ENCODE results near the gene N4BP2L2.

N4BP2L2 gene

GRCh38 chr13:32468502-32469142 lies 70.0 kb downstream of the N4BP2L2 start:
- DNase-seq (ENCODE audit: low spot score) = no peak

GRCh38 chr13:32456591-32456990 lies 82.0 kb downstream of the N4BP2L2 start:
- no peak for DNase-seq (ENCODE audit: low spot score)

- DNase-seq (ENCODE audit: low spot score) = no peak
Measured at GRCh38 chr13:32455594-32455903, 83.0 kb downstream of the N4BP2L2 start.

GRCh38 chr13:32454886-32455593 lies 83.6 kb downstream of the N4BP2L2 start:
- DNase-seq (ENCODE audit: low spot score) = no peak

- no peak for DNase-seq (ENCODE audit: low spot score)
Measured at GRCh38 chr13:32453981-32454380, 84.6 kb downstream of the N4BP2L2 start.

GRCh38 chr13:32448972-32449371 lies 89.6 kb downstream of the N4BP2L2 start:
- no peak for DNase-seq (ENCODE audit: low spot score)

GRCh38 chr13:32447894-32448623 lies 90.5 kb downstream of the N4BP2L2 start:
- no peak for DNase-seq (ENCODE audit: low spot score)

GRCh38 chr13:32446773-32447465 lies 91.7 kb downstream of the N4BP2L2 start:
- DNase-seq (ENCODE audit: low spot score) = peak; percentile 11

- no peak for DNase-seq (ENCODE audit: low spot score)
Measured at GRCh38 chr13:32446220-32446619, 92.4 kb downstream of the N4BP2L2 start.

GRCh38 chr13:32445461-32445860 lies 93.1 kb downstream of the N4BP2L2 start:
- no peak for DNase-seq (ENCODE audit: low spot score)

- DNase-seq (ENCODE audit: low spot score) = no peak
Measured at GRCh38 chr13:32443111-32443510, 95.5 kb downstream of the N4BP2L2 start.

- no peak for DNase-seq (ENCODE audit: low spot score)
Measured at GRCh38 chr13:32438871-32439270, 99.7 kb downstream of the N4BP2L2 start.

- DNase-seq (ENCODE audit: low spot score) = no peak
Measured at GRCh38 chr13:32432856-32433255, 105.7 kb downstream of the N4BP2L2 start.

- DNase-seq (ENCODE audit: low spot score) = no peak
Measured at GRCh38 chr13:32431361-32431760, 107.2 kb downstream of the N4BP2L2 start.

GRCh38 chr13:32430018-32430747 lies 108.4 kb downstream of the N4BP2L2 start:
- DNase-seq (ENCODE audit: low spot score) = no peak

GRCh38 chr13:32429433-32429909 lies 109.1 kb downstream of the N4BP2L2 start:
- DNase-seq (ENCODE audit: low spot score) = no peak

GRCh38 chr13:32428581-32429432 lies 109.8 kb downstream of the N4BP2L2 start:
- DNase-seq (ENCODE audit: low spot score) = no peak

- peak; percentile 81 for DNase-seq (ENCODE audit: low spot score)
Measured at GRCh38 chr13:32427852-32428580, 110.6 kb downstream of the N4BP2L2 start, which contains the start of gene N4BP2L1. Gene N4BP2L1, minus strand, starts transcription at chr13:32428130. Its CDS starts 48 bp downstream, at chr13:32428082.

- DNase-seq (ENCODE audit: low spot score) = peak; percentile 27
Measured at GRCh38 chr13:32426990-32427851, 111.4 kb downstream of the N4BP2L2 start.

Measured in SK-N-DZ (cell line).